Measurements from ENCODE around the gene GPATCH2L. TPM values are rescaled to one million over a fixed set of nuclear protein-coding genes. Genes with fewer than 3 reads are reported as not detected.

GPATCH2L gene
- total RNA-seq, 4 donors from 2014 or later: 27.1 to 70.4 (median 56.1) TPM

DNA sequence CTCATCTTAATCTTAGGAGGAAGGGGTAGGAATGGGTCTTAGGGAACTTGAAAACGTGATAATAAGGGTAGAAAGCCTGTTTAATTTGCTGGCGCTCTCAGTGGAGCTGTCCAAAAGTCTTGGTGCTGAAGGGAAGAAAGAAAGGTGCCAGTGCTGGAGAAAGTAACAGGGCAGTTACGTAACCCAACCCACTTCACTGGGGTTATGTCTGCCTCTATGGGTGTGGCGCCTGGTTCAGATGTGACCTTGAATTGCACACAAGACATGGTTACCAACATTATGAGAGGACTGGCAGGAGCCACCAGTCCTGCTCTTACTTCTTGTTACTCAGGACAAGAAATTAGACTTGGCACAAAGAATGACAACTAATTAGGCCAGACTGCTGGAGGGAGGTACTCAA lies 18.6 kb upstream of the GPATCH2L start:
- Histone ChIP-seq H3K4me3 (no peak overlapping the region), H3K27ac (no peak overlapping the region), H3K36me3 (no peaks in the 10 kb centered on the region), H3K4me1 (no peaks in the 10 kb centered on the region), H3K9me3 (no peaks in the 10 kb centered on the region), H3K27me3 (no peaks in the 10 kb centered on the region)
- DNase-seq: no peak
- TF ChIP-seq, protein P1, sequence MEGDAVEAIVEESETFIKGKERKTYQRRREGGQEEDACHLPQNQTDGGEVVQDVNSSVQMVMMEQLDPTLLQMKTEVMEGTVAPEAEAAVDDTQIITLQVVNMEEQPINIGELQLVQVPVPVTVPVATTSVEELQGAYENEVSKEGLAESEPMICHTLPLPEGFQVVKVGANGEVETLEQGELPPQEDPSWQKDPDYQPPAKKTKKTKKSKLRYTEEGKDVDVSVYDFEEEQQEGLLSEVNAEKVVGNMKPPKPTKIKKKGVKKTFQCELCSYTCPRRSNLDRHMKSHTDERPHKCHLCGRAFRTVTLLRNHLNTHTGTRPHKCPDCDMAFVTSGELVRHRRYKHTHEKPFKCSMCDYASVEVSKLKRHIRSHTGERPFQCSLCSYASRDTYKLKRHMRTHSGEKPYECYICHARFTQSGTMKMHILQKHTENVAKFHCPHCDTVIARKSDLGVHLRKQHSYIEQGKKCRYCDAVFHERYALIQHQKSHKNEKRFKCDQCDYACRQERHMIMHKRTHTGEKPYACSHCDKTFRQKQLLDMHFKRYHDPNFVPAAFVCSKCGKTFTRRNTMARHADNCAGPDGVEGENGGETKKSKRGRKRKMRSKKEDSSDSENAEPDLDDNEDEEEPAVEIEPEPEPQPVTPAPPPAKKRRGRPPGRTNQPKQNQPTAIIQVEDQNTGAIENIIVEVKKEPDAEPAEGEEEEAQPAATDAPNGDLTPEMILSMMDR (IDR thresholded peaks at IDR 0.05): no peak
- no peak for TF ChIP-seq POLR2A (IDR thresholded peaks at IDR 0.05)

DNA sequence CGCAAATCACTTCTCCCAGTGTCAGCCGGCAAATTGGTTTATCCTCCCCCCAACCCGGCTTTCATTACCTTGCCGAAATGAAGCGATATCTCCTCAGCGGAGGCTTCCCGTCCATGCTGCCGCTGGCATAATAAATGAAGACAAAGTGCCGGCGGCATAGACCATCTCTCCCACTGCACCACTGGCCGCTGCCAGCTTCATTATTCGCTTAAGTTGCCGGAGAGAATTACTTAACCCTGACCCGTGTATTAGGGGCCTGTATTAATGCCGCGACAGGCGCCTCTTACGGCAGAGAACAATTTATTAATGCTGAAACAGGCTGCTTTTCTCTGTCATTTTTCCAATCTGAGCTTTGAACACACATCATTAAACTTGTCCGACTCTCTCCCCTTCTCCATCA lies 17.5 kb upstream of the GPATCH2L start:
- Histone ChIP-seq H3K4me1 (peaks cover 0 to 10% (median 0%) of the 10 kb centered on the region in 4 donors), H3K36me3 (no peaks in the 10 kb centered on the region), H3K27me3 (peaks cover 0 to 2% of the 10 kb centered on the region in 2 donors), H3K27ac (no peak overlapping the region), H3K9me3 (no peaks in the 10 kb centered on the region), H3K4me3 (no peak overlapping the region)
- DNase-seq: no peak
- no peak for TF ChIP-seq POLR2A (IDR thresholded peaks at IDR 0.05)
- TF ChIP-seq, protein P1 (IDR thresholded peaks at IDR 0.05): no peak

DNA sequence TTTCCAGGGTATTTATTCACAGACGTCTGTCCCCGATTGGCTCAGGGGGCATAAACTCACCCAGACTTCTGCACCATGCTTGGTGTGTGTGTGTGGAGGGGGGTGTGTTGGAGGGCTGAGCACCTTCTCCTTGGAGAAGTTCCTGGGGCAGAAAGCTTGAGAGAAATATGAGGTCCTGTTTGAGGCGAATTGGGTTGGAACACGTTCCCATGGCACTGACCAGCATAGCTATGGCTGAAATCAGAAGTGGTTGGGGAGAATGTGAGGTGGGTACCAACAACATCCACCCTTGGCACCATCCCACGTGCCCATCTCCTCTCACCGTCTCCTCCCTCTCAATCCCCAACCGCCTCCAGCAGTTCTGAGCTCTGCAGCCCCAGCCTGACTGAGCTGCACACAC lies 16.0 kb upstream of the GPATCH2L start:
- no peak for TF ChIP-seq POLR2A (IDR thresholded peaks at IDR 0.05)
- Histone ChIP-seq H3K27ac (no peak overlapping the region), H3K27me3 (peaks cover 0 to 6% of the 10 kb centered on the region in 2 donors), H3K36me3 (no peaks in the 10 kb centered on the region), H3K9me3 (no peaks in the 10 kb centered on the region), H3K4me3 (no peak overlapping the region), H3K4me1 (peaks cover 0 to 12% (median 0%) of the 10 kb centered on the region in 4 donors)
- DNase-seq: no peak

DNA sequence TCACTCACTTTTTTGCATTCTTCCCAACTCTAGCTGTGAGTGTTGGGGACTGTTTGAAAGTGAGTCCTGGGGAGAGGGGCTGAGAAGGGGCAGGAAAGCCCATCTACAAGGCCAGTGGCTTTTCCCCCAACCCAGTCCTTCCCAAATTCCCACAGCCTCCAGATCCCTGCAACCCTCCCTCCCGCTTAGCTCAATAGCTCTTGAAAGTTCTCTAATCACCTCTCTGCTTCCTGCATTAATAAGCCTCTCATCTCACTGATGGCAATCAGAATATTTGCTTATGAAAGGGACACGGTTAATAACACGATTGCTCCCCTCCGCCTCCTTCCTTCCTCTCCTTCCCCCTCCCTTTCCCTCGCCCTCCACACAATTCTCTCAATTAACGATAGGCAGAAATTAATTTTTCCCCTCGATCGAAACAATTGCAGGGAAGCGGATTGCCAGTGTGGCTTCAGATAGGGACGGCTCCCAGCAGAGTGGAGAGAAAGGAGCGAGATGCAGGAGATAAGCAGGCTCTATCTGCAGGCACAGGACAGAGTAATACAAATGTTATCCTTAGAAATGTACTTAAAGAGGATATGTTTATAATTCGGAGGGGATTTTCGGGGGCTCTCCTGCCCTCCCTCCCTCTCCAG lies 15.1 kb upstream of the GPATCH2L start:
- no peak for DNase-seq
- no peak for TF ChIP-seq POLR2A (IDR thresholded peaks at IDR 0.05)
- TF ChIP-seq, protein P1 (IDR thresholded peaks at IDR 0.05): no peak
- no peaks in the 10 kb centered on the region for H3K36me3 ChIP-seq
- H3K9me3 ChIP-seq: no peaks in the 10 kb centered on the region
- H3K4me1 ChIP-seq: peaks cover 0 to 12% (median 0%) of the 10 kb centered on the region in 4 donors
- peaks cover 0 to 6% of the 10 kb centered on the region in 2 donors for H3K27me3 ChIP-seq
- H3K4me3 ChIP-seq: no peak overlapping the region
- H3K27ac ChIP-seq: no peak overlapping the region

DNA sequence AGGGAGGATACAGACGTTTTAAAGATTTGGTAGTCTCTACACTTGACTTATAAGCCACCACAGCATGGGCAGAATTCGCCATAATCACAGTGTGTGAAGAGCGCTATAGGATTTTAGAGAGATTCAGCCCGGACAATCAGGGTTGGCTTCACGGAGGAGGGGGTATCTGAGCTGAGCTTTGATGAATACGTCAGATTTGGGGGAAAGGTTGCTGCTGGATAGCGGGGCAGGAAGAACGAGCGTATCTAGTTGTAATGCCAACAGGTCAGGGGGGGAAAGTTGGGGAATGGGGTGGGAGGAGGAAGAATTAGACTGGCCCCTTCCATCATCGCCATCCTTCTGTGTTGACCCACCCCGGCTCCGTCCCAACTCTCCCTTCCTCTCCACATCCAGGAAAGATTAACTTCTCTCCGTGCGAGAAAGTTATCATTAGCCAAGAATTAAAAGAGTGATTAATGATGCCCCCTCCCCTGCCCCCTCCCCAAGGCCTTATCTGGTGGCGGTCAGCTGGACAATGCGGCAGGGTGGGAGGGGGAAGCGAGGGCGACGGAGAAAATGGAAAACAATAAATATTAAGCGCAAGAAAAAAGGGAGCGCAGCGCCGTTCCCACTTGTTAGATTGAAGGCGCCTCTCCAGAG lies 13.5 kb upstream of the GPATCH2L start:
- Histone ChIP-seq H3K4me3 (peak overlapping the region in 1 of 4 donors; percentile 23), H3K4me1 (peaks cover 0 to 12% (median 0%) of the 10 kb centered on the region in 4 donors), H3K27ac (no peak overlapping the region), H3K9me3 (peaks cover 0 to 4% (median 0%) of the 10 kb centered on the region in 4 donors), H3K27me3 (peaks cover 0 to 6% of the 10 kb centered on the region in 2 donors), H3K36me3 (no peaks in the 10 kb centered on the region)
- TF ChIP-seq POLR2A (IDR thresholded peaks at IDR 0.05): no peak
- TF ChIP-seq, protein P1 (IDR thresholded peaks at IDR 0.05): no peak
- DNase-seq: no peak

Measured in Peyer's patch (tissue), 4 donors.